ENCODE measurements around the gene PSEN2.
A peak's percentile ranks its signal among the peaks of the same experiment; 100 is the strongest.

The PSEN2 gene

GRCh38 chr1:226865590-226865989 lies 4.8 kb upstream of the PSEN2 start:
- DNase-seq: no peak

- no peak for DNase-seq
Measured at GRCh38 chr1:226867461-226868054, 2.9 kb upstream of the PSEN2 start.

GRCh38 chr1:226868726-226869125 lies 1.7 kb upstream of the PSEN2 start:
- DNase-seq: no peak

GRCh38 chr1:226870026-226870400 lies 403 bp upstream of the PSEN2 start:
- DNase-seq: no peak

- DNase-seq: no peak
Measured at GRCh38 chr1:226871636-226872327, 1.4 kb downstream of the PSEN2 start.

GRCh38 chr1:226872437-226872836 lies 2.0 kb downstream of the PSEN2 start:
- DNase-seq: peak; percentile 36

- DNase-seq: no peak
Measured at GRCh38 chr1:226873771-226874578, 3.6 kb downstream of the PSEN2 start.

GRCh38 chr1:226874579-226875425 lies 4.4 kb downstream of the PSEN2 start:
- no peak for DNase-seq

GRCh38 chr1:226875641-226876295 lies 5.4 kb downstream of the PSEN2 start:
- peak; percentile 74 for DNase-seq

- no peak for DNase-seq
Measured at GRCh38 chr1:226877669-226878068, 7.3 kb downstream of the PSEN2 start.

- DNase-seq: no peak
Measured at GRCh38 chr1:226880372-226881287, 10.2 kb downstream of the PSEN2 start.

- no peak for DNase-seq
Measured at GRCh38 chr1:226881515-226882185, 11.2 kb downstream of the PSEN2 start.

- no peak for DNase-seq
Measured at GRCh38 chr1:226882187-226882586, 11.8 kb downstream of the PSEN2 start.

- DNase-seq: no peak
Measured at GRCh38 chr1:226882631-226883409, 12.4 kb downstream of the PSEN2 start.

GRCh38 chr1:226883630-226884029 lies 13.2 kb downstream of the PSEN2 start:
- no peak for DNase-seq

- no peak for DNase-seq
Measured at GRCh38 chr1:226884116-226884625, 13.8 kb downstream of the PSEN2 start.

GRCh38 chr1:226884966-226885820 lies 14.8 kb downstream of the PSEN2 start:
- DNase-seq: no peak

GRCh38 chr1:226886122-226886901 lies 15.9 kb downstream of the PSEN2 start:
- no peak for DNase-seq
